Diencephalon (tissue), 1 donor: Measurements from ENCODE around the gene THYN1. TPM values are rescaled to one million over a fixed set of nuclear protein-coding genes. Genes with fewer than 3 reads are reported as not detected.

Experiments
- total RNA-seq: library from RNA; depleted of rRNA; stranded (reverse); fragments of >200 nt; gene quantifications from one replicate; pipeline ENCODE4 v1.2.3, GENCODE V29; 2014

THYN1 gene
- total RNA-seq: 44.1 TPM

DNA sequence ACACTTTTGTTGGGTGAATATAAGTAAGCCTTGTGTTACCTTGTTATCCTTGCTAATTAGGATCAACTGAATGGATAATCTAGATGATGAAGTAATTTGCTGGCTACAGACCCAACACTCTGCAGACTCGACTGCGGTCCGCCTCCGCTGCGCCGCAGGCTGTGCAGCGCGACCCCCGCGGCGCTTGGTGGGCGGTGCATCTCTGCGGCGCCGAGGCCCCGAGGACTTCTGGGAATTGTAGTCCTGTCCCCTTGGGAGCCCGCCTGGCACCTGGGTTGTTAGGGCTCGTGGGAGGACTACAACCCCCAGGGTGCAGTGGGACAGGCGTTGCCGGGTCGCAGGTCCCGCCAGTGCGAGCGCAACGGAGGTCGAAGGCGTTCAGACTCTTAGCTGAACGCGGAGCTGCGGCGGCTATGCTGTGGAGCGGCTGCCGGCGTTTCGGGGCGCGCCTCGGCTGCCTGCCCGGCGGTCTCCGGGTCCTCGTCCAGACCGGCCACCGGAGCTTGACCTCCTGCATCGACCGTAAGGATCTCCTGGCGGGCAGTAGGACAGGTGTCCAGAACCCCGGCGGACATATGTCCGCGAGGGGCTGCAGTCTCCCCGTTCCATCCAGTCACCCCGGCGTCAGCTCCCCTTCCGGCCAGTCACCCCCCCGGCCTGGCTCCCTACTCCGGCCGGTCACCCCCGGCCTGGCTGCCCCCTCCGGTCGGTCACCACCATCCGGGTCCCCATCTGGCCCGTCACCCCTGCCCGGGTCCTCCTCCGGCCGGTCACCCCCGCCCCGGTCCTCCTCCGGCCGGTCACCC is at the start of gene THYN1, which contains the start of gene ACAD8:
TSS of gene THYN1 (minus strand) at position 165 of the 806 bp plus-strand sequence. CDS start 470 bp downstream, outside the sequence.
TSS of gene ACAD8 (plus strand) at position 381 of the 806 bp plus-strand sequence. CDS start at position 414, 33 bp downstream.

DNA sequence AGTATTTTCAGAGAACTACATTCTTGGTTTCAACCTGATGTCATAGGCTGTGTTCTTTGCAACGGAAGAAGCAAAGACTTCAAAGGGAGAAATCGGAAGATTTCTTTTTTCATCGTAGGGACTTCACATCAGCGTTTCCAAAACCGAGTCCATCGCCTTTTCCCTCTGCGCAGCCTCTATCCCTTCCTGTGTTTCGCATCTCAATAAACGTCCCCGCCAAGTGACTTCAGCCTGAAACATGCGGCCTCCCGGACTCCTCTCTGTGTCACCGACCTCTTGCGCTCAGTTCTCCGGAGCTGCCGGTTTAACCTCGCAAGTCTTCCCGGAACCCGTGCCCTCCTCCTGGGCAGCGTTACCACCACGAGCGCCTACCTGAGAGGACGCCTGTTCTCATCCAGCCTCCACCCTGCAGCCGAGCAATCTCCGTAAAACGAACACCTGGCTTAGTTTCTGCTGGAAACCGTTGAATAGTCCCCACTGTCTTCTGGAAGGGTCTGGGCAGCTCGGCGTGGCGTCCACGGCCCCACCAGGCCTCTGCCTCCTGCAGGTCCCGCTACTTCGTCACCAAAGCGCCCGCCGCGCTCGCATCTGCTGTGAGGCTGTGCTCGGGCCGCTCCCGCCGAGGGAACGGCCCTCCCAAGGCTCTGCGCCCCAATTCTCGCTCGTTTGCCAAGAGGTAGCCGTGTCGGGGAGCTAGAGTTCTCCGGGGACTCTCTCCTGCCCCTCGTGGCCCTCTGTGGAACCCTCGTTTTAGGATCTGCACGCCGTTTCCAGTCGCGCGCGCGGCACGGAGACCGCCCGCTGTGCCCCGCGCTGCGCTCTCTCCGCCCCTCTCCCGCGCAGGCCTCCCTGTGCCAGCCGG is 22.6 kb upstream of the THYN1 start, which contains the start of gene GLB1L3:
TSS of gene GLB1L3 (plus strand) at position 846 of the 862 bp plus-strand sequence. CDS start 362 bp downstream, outside the sequence.

GRCh38 chr11:134223836-134224709 is 29.1 kb downstream of the THYN1 start, which contains the start of the genes NCAPD3 and VPS26B:
TSS of gene NCAPD3 (minus strand) at chr11:134223967. CDS start at chr11:134223926, 41 bp downstream.
TSS of gene VPS26B (plus strand) at chr11:134224671. CDS start at chr11:134225123, 452 bp downstream.

Other genes with a start within 250 kb of the THYN1 start
- gene JAM3, start 184.3 kb downstream of the THYN1 start, total RNA-seq: 44.8 TPM
- gene NCAPD3, start 29.4 kb downstream of the THYN1 start, total RNA-seq: 16.4 TPM
- gene VPS26B, start 28.7 kb downstream of the THYN1 start, total RNA-seq: 74.0 TPM
- 27.0 TPM for gene ACAD8, start 216 bp upstream of the THYN1 start, total RNA-seq
- 1.8 TPM for gene GLB1L3, start 23.0 kb upstream of the THYN1 start, total RNA-seq
- gene GLB1L2, start 78.6 kb upstream of the THYN1 start, total RNA-seq: 3.2 TPM
- gene B3GAT1, start 158.9 kb upstream of the THYN1 start, total RNA-seq: 56.7 TPM